Activated T-cell treated with anti-CD3 and anti-CD28 coated beads for 4 hours (primary cell): ENCODE data around the gene IQCE.
"Not testable (repeated sequence)": the region's sequence is repeated elsewhere in the genome, so short reads cannot be mapped to it uniquely, and the experiment has no call there.

ENCODE experiments used
- DNase-seq: peaks from one replicate; pipeline ENCODE4 v3.0.0-alpha.2; 2020

The IQCE gene

DNA sequence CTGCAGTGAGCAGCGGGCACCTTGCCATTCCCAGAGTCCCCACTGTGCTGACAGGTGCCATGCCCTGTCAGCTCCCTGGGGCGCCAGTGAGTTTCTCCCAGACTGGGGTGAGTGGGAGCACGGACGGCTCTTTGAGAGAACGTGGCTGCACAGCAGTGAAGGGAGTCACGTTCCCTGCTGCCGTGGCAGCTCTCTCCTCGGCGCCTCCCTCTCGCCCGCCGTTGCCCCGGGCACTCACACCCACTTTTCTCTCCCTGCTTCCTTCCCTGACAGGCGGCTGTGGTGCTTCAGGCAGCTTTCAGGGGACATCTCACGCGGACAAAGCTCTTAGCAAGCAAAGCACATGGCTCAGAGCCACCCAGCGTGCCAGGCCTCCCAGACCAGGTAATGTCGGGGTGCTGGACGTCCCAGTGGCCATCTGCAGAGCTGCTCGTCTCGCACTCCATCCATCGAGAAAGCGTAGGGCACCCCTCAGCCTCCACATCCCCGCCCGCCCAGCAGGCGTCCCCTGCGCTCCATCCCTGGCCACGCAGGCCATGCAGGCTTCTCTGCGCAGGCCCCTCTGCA is 45.9 kb downstream of the IQCE start:
- no peak for DNase-seq

DNA sequence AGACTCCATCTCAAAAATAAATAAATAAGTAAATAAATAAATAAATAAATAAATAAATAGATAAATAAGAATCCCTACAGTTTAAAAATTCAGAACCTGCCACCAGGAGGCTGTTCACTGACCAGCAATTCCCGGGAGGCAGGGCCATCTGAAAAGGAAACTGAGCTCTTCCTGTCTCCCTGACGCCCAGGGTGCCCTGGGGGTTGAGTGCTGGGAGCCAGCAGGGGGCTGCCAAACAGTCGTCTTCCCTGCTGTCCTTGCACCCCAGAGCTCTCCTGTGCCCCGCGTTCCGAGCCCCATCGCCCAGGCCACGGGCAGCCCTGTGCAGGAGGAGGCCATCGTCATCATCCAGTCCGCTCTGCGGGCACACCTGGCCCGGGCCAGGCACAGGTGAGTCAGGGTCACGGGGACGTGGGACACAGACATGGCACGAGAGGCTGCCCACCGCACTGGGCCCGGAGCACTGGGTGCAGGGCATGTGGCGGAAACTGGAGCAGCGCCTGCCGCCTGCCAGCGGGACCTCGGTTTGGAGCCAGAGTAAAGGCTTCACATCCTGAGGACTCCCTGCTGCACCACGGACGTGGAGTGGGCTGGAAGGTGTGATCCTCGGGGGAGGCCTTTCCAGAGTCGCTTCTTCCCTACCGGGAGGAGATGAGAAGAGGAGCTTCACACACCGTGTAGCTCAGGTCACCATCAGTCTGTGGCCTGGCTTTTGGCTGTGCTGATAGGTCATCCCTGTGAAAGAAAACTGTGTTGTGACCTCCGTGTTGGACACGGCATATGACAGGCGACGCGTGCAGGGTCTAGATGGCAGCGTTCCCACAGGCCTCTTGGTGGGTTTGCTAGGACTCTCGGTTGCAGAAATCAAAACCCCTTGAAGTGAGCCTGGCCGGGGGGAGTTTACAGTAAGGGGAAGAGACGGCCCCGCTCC is 47.1 kb downstream of the IQCE start:
- DNase-seq = no peak

DNA sequence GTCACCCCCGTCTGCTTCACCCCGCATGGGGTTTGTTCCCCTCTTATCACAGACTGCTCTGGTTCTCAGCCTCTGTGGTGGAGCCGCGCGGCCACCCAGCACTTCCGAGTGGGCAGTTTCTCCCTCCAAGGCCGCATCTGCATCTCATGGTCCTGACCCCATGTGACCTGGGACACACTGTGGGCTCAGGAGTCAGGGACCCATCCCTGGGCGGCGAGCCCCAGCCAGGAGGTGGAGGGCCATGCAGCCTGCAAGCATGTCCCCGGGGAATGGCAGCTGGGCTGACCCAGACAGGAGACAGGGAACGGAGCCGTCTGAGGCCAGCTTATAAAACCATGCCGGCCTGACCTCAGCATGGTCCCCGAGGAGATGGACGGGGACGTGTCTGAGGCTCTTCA is 47.8 kb downstream of the IQCE start:
- no peak for DNase-seq

DNA sequence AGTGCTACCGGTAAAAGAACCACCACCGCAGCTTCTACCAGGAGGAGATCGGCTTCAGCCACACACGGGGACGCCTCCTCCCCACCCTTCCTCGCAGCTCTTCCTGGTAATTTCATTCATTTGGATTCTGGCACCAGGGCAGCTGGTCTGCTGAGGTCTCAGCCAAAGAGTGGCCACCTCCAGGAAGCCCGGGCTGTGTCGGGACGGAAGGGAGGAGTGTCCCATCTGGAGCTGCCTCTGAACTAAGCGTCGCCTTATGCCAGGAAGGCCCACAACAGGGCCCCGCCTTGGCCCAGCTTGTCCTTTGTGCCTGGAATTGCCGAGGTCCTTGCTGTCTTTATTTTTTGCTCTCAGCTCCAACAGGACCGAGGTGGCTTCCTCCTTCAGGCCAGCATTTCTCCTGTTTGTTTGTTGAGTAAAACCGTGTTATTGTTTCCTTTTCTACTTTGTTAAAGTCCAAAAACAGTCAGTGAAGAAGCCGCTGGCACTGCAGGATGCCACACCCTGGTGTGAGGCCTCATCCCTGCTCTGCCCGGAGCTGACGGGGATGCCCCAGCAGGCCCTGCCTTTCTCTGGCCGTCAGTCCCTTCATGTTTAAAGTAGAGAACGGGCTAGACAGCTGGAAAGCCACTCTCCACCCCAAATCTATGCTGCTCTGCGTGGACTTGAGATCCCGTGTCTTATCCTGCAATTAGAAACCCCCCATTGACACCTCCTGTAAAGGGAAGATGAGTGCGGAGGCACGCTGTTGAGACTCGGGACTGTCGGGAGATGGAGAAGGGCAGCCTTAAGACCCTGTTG is 48.5 kb downstream of the IQCE start:
- no peak for DNase-seq

DNA sequence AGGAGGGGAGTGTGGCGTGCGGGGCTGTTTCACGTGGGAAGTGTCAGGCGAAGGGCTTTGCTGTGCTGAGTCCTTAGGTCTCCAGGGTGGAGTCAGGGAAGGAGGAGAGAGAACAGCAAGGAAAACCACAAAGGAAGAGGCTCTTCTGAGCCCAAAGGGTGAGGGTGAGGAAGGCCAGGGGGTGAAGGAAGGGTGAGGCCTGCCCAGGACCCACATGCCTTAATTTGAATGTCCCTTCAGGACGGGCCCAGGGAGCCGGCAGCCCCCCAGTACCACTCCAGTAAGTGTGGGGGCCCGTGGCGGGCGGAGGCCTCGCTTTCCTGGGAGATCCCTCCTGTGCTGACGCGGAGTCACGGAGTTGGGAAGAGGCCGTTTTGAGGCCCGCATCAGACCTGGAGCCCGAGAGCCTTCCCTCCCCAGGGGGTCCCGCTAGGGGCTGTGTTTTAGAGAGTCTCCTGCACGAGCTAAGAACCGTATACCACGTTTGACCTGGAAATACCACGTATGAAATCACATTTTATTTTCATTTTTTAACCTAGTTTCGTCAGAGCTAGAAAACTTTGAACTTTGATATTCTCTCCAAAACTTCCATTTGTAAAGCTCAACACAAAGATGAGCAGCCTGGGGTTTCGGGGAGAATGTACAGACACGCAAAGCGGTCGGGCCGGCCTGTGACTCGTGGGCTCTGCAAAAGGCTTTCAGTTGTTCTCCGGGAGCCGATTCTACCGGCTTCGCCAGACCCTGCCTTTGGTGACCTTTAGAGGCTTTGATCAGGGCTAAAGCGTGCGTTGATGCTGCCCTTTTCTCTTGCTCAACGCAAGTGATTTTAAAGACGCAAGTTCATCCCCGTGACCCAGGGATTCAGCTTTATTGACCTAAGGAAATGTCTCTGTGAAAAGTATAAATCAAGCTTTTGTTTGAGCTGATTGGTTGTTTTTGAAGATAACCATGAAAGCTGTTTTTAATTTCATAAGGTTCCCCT is 49.4 kb downstream of the IQCE start:
- no peak for DNase-seq

DNA sequence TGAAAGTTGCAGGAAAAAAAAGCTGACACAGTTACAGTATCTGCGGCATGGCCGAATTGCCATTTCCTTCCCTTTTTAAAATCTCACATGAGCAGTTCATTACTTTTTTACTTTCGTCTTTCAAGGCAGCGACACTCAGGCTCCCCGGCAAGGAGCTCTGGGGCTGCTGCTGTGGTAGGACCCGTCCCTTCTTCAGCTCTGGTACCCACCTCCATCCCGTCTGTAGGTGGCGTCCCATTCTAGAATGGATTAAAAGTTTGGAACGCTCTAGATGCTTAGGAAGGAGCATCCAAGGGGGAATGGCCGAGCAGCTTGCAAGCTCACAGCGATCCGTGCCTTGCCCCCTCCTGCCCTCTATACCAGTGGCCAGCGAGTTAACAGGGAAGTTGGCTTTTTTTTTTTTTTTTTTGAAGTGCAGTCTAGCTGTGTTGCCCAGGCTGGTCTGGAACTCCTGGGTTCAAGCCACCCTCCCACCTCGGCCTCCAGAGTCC is 50.2 kb downstream of the IQCE start:
- DNase-seq = no peak

DNA sequence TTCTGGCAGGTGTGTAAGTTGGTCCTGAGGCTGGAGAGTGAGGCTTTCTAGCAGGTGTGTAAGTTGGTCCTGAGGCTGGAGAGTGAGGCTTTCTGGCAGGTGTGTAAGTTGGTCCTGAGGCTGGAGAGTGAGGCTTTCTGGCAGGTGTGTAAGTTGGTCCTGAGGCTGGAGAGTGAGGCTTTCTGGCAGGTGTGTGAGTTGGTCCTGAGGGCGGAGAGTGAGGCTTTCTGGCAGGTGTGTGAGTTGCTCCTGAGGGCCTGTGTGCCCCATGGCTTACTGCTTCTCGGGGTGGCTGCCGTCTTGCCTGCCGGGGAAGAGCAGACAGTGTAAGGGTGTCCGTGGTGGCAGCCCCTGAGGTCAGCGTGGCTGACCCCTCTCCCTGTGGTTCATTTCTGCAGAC is 50.9 kb downstream of the IQCE start:
- not testable (repeated sequence) for DNase-seq

DNA sequence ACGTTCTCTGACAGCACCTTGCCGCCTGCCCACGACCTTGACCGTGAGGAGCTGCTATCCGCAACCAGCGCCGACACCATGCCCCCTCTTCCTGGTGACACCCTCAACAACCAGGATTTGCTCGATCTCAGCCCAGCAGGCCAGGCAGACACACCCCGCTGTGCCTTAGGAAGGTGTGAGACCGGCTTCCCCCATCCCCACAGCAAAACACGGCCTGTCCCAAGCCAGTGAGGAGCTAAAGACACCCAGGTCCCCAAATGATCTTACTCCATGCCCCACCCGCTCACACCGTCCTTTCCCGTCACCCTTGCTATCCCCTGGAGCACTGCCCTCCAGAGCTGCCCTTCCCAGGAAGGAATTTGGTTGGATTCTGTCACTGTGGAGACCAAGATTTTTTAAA is 51.7 kb downstream of the IQCE start:
- no peak for DNase-seq

DNA sequence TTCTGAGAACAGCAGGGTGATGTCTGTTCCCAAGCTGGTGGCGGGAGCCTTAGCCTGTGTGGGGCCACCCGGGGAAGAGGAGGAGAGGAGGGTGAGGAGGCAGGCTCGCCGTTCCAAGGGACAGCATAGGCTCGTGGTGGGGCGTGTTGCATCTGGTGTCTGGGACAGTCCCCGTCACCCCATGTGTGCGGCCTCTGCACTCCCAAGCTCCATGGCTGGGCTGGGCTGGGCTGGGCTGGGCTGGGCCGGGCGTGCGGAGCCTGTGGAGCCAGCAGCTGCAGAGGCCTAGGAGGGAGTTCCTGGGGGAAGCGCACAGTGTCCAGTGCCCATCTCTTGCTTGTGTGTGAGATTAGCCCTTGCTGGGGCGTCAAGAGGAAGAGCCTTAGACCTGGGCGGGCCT is 52.1 kb downstream of the IQCE start:
- DNase-seq = no peak

DNA sequence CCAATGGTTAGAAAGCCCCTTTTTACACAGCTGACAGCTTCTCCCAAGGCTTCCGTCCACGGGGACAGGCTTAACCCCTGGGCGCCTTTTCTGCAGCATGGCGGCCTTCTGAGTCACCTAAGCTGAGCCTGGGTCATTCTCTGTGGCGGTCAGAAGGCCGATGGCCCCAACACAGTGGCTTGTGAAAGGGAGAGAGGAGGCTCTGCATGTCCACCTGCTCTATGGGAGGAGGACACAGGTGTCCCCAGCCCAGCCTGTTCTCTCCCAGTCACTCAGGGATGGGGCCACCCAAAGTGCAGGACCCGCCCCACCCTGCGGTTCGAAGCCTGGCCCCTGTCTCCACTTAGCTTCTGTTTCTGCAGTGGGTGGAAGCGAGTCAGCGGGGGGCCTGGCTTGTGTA is 52.6 kb downstream of the IQCE start:
- DNase-seq = no peak

DNA sequence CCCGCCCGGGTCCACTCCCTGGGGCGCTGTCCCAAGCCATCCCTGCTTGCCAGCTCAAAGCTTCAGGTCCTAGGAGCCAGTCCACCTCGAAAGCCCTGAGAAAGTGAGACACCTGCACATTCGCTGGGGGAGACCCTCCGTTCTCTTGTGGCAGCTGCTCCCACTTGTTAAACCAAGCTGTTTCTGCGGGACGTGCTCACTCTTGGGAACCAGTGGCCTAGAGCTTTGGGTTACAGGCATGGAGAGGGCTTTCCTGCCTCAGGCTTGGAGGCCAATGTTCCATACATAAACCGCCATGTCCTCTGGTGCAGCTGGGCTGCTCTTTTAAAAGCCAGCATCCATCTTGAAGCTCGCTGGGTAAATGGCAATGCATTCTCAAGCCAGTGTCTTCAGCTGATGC is 53.1 kb downstream of the IQCE start:
- DNase-seq = no peak

DNA sequence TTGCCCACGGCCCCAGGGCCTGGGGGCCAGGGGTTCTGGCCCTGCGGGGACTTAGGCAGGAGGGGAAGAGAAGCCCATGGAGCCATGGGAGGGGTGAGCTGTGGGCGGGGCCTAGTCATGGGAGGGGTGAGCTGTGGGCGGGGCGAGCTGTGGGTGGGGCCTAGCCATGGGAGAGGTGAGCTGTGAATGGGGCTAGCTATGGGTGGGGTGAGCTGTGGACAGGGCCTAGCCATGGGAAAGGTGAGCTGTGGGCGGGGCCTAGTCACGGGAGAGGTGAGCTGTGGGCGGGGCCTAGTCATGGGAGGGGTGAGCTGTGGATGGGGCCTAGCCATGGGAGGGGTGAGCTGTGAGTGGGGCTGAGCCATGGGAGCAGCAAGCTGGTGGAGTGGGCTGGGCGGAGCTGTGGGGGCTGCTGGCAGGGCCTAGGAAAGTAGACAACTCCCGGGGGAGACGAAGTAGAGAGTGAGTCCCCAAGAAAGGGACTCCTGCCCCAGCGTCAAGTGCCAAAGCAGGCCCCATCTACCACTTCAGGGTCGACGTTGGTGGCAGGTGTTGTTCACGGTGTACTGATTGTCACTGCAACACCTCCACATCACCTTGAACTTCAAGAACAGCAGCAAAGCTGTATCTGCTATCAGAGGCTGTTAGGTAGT is 53.8 kb downstream of the IQCE start:
- no peak for DNase-seq

DNA sequence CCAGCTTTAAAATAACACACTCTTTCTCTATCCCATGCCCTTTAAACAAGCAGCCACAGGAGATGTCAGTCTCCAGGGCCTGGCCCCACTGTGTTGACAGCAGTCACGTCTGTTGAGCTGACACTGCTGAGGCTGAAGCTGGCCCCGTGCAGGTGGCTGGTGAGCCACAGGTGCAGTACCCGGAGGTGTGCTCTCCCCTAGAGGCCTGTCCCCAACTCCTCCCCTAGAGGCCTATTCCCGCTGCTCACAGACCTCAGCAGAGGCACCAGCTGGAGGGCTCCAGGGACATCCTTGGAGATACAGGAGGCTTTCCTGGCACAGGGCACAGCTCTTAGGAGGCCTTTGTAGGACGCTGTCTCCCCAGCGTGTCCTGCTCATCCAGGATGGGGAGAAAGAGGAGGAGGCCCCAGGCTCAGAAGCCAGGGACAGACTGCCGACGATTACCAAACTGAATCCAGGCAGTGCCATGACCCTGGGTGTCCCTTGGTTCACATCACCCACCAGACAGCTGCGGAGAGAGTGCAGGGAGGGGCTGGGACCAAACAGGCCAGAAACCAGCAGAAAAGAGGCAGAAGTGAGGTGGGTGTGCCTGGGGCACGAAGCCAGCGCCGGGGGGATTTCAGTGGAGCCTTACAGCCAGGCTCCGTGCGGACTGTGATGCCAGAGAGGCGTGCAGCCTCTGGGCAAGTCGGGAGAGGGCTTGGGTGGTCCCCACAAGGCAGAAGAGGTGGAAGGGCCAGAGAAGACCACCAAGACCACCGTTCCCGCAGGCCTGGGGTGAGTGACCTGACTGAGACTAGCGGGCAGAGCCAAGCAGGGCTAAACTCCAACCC is 54.5 kb downstream of the IQCE start:
- DNase-seq = no peak

DNA sequence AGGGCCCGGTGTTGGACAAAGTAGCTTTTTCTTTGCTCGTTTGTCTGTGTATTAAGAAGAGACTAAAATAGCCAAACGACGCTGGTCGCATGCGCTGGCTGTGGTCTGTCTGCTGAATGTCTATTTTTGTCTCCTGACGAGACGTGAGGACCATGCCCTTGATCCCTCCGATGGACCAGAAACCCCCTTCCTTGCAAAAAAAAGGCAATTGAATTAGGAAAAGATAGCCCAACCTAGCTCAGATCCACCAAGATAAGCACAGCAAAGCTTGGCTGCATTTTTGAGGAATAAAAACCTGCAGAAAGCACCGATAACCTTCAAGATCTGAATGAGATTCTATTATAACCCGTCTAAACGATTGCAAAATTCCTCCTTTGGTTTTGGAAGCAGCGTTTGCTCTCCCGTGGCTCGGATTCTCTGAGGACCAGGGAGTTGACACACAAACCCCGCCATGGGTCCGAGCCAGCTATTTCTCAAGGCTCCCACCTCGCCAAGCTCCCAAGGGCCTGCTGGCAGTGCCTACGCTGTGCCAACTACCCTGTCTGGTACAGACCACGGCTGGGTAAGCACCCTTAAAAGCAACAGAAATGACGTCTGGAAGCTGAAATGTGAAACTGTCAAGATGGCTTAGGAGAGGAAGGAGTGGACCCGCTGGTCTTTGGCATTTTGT is 55.3 kb downstream of the IQCE start:
- DNase-seq = no peak

DNA sequence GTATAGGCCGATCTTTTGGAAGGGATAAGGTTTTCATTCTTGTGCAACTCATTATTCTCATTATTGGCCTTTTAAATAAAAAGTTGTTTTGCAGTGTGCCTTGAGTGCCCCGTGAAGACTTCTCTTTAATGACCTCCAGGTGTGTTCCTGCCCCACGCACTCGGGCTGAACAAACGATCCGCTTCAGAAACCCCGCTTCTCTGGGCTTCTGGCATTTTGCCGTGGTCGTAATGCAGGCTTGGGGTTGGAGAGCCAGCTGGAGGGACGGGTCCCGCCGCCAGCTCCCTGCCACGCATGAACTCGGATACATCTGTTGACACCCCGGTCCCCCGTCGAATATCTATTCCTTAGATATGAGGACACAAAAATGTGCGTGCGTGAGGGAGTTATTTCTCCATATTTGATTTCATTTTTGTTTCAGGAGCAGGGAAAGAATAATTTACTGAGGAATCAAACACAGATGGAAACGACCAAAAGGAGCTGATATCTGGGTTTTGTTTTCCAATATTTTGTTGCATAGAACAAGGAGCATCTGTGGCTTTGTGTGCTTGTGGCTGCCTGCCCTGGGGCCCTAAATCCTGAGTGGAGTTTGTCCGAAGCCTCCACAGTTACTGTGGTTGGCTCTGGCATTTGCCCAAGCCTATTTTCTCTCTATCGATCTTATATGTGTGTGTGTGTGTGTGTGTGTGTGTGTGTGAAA is 56.0 kb downstream of the IQCE start:
- DNase-seq = no peak

DNA sequence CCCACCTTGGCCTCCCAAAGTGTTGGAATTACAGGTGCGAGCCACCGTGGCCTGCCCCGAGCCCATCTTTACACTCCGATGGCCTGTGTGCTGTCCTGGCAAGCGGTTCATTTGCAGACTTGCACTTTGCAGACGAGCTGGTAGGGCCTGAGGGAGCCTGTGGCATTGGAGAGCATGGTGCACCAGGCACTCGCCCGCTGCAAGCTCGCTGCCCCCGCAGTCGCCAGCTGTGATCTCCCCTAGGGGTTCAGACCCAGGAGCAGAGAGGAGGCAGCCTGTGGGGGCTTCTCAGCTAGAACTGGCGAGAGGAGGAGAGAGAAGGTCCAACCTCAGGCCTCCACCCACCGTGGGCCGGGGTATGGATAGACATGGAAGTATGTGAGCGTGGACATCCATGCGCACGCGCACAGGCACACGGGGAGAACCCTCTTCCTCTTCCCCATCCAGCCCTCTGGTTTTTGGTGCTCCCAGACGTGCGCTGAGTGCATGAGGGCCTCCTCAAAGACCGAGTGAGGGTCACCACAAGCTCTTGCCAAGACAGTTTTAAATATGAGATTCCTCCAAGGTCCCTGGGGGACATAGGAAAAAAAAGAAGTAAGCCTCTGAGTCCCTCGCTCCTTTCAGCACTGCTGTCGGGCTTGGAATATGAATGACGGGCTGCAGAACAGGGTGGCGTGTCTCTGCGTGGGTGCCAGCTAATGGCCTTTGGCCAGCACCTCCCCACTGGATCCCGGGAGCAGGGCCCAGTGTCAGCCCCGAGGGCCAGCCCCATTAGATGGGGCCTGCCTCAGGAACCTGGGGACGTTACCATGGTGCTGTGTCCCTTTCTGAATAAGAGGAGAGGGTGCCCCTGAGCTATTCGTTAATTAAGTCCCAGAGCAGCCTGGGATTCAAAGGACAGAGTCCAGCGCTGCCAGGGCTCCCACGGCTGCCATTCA is 57.9 kb downstream of the IQCE start:
- DNase-seq = no peak

DNA sequence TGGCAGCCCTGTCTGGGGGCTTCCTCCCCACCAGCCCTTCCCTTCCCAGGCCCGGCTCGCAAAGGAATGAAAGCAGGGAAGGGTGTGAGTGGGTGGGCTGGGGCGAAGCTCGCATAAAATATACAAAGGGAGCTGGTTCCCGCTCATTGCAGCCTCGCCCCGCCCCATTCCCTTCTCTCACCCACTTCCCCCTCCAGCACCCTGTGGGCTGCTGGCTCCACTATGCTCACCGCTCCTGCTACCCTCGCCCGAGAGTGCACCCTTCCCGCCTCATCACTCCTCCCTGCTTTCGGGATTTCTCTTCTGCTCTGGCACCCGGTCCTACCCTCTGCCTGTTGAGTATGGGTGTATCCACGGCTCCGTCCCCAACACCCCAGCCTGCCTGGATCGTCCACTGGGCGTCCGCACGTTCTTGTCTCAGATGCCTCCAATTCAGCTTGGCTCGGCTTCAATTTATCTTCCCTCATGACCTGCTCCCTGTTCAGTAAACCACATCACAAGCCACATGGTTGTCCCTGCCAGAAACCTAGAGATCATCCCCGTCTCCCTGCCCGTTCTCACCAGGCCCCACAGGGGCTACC is 58.6 kb downstream of the IQCE start:
- DNase-seq = no peak

DNA sequence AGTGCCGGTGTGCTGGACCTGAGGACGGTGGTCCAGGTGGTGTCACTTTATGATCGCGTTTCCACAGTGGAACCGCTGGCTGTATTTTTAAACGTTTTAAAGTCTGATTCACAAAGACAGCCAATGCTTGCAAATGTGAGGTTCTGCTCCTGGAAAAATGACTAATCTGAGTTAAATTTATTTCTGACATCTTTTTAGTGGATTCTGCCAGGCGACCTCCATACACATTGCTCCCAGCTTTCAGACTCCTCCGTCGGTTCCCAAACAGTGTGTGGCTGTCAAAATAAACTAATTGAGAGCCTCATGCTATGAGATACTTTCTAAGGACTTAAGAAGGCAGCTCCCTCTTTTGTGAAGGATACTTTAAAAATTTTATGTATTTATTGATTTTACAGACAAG is 60.3 kb downstream of the IQCE start:
- DNase-seq = no peak
